NT2/D1 (cell line): ENCODE results near the gene SLC30A1.

Experiments used
- SUZ12 ChIP-seq: IDR thresholded peaks from 2 replicates; pipeline ENCODE4 v1.6.1; 2011; ENCODE audit not compliant: insufficient read length, insufficient read depth; ENCODE audit errors: extremely low read depth
- YY1 ChIP-seq: IDR thresholded peaks from 2 replicates; pipeline ENCODE4 v1.6.1; 2011; ENCODE audit not compliant: insufficient read length, insufficient read depth
- ZNF274 ChIP-seq: IDR thresholded peaks from 2 replicates; pipeline ENCODE4 v1.6.1; 2011; ENCODE audit warnings: mild to moderate bottlenecking, low read depth, low read length

DNA sequence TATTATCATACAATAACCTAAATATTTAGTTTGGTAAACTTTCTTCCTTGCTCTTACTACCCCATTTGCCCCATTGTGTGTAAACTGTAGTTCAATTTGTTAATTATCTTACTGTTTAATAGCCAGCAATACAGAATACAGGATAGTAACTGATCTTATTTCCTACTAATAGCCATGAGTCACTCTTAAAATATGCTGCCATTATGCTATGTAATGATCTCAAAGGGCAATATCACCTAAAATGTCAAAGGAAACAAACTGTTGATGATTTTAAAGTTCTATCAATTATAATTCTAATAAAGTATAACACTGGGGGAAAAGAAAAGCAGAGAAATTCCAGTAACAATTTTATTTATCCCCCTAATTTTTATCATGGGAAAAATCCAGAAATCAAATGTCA lies 4.3 kb downstream of the SLC30A1 start:
- TF ChIP-seq YY1 (no peak), ZNF274 (no peak), SUZ12 (no peak)
